GM21360 (cell line): ENCODE results near the gene SLC45A3.

Source experiments
- ATAC-seq: cut with Tn5 transposase; IDR thresholded peaks from one replicate; pipeline ENCODE4 v1.9.1; 2021; ENCODE audit warnings: mild to moderate bottlenecking, moderate library complexity; ENCODE audit not compliant: unreplicated experiment

Gene SLC45A3

DNA sequence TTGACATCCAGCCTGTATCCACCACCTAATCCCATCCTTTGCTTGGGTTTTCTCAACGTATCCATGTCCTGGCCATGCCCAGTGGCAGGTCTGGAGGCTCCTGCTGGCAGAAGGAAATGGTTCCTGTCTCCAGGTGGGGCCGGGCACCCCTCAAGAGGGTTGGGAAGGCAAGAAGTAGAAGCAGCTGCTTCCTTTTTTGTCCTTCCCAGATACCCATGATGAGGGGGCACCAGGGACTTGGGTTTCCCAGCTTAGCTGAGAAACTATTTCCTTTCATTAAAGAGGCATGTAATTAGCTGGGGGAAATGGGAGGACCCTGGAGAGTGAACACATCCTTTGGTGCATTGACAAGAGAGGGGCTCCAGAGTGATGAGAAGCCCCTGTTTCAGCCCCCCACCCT lies 21.1 kb upstream of the SLC45A3 start:
- no peak for ATAC-seq

DNA sequence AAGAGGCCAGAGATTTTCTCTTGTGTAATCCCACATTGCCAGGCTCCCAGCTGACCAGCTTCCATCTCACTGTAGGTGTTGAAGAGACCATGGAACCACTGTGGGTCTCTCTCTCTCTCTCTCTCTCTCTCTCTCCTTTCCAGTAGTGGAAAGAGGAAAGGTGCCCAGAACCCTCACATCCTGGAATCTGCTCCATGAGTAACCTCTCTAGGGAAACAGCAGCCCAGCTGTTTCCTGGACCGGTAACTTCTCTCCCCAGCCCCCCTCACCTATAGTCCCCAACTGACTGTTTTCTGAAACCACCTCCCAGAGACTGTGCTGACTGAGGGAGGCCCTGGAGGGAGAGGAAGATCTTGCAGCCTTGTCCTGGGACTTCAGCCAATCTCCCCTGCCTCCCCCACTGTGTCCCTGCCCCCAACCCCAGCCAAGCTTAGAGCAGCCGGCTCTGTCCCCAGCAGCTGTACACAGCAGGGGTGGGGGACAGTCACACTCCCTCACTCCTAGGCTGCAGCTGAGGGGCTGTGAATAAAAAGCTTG lies 20.6 kb upstream of the SLC45A3 start:
- ATAC-seq, result no peak

DNA sequence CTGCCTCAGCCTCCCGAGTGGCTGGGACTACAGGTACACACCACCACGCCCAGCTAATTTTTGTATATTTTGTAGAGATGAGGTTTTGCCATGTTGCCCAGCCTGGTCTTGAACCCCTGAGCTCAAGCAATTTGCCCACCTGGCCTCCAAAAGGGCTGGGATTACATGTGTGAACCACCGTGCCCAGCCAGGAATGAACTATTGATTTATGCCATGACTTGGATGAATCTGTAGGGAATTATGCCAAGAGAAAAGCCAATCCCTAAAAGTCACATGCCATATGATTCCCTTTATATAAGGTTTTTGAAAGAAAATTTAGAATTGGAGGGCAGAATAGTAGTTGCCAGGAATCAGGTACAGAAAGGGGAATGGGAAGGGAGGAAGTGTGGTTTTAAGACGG lies 19.1 kb upstream of the SLC45A3 start:
- ATAC-seq, result no peak

DNA sequence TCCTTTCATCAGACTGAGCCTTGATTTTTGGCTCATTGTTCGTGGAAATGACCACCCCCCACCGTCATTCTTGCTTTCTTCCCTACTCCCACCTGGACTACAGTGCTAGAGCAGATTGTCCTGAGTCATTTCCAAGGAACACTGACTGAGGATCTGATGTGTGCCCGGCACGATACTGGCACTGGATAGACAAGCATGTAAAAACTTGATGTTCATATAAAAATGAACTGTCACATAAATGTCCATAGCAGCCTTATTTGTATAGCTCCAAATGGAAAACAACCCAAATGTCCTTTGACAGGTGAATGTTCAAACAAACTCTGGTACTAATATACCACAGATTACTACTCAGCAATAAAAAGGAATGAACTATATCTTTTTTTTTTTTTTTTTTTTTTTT lies 18.6 kb upstream of the SLC45A3 start:
- no peak for ATAC-seq

DNA sequence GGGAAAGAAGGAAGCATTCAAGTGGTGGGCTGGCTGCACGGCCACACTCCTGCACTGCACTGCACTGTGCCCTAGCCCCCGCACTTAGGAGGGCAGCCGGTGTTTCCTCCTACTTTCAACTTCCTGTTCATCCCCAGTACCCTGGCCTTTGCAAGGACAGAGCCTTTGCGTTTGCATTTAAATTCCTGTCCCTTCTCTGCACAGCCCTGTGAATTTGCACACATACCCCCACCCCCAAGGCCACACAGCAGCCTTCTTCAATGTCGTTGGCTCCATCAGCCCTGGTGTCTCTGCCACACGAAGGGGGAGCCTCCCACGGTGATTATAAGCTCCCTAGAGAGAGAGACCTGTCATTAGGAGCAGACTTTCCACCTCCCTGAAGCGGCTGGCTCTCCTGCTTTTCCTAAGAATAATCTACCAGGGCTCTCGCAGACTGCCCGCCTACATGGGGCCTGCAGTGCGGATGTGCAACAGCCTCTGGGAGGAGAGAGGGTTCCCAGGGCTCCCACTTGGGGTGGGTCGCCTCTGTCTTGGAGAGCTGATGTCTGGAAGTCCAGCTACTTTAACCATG lies 13.2 kb upstream of the SLC45A3 start:
- ATAC-seq, result no peak

DNA sequence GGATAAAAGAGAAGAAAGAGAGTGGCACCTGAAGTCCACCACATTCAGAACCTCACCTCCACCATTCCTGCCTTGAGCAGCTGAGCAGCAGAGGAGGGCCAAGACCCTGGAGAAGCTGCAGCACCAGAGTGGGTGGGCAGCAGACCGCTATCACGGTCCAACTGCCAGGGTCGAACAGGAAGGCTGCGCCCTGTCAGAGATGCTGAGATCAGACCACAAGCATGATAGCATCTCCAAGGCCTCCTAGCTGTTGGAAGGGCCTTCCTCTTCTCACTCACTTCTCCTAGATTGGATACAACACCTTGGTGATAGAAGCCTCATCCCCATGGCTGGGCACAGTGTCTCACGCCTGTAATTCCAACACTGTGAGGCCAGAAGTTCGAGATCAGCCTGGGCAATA lies 12.1 kb upstream of the SLC45A3 start:
- ATAC-seq, result no peak

DNA sequence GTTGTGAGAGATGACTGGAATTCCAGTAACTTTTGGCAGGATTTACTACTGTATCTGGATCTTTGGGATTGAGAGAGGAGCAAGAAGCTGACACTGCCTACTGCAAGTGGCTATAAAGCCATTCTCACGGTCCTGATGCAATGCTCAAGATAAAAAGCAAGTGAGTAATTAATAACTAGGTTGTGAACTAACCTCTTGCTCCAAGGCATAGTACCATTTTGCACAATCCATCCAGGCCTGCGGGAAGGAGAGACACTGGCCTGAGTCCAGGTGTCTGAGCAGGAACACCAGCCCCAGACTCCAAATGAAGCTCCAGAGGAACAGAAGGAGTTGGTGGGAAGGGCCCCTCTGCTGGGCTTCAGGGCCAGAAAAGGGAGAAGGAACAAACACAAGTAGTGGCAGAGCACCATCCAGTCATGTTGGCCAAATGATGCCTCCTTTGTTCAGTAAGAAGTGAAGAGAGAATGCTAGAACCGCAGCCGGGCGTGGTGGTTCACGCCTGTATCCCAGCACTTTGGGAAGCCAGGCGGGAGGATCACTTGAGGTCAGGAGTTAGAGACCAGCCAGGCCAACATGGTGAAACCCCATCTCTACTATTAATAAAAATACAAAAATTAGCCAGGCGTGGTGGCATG lies 9.9 kb upstream of the SLC45A3 start:
- no peak for ATAC-seq

DNA sequence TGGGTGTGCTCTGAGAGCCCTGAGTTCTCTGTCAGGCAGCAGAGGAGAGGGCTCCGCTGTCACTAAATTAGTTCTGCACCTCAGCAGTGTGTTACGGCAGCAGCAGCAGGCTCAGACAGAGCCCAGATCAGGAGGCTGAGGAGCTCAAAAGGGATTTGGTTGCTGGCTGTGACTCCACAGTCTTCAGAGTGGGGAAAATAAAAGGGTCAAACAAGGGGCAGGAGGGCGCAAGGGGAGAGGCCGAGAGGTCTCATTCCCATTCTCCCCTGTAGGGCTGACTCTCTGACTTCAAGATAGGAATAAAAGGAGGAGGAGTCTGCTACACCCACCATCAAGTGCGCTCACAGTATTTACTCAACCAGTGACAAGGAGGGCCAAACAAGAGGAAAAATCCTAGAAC lies 9.2 kb upstream of the SLC45A3 start:
- ATAC-seq, result no peak

DNA sequence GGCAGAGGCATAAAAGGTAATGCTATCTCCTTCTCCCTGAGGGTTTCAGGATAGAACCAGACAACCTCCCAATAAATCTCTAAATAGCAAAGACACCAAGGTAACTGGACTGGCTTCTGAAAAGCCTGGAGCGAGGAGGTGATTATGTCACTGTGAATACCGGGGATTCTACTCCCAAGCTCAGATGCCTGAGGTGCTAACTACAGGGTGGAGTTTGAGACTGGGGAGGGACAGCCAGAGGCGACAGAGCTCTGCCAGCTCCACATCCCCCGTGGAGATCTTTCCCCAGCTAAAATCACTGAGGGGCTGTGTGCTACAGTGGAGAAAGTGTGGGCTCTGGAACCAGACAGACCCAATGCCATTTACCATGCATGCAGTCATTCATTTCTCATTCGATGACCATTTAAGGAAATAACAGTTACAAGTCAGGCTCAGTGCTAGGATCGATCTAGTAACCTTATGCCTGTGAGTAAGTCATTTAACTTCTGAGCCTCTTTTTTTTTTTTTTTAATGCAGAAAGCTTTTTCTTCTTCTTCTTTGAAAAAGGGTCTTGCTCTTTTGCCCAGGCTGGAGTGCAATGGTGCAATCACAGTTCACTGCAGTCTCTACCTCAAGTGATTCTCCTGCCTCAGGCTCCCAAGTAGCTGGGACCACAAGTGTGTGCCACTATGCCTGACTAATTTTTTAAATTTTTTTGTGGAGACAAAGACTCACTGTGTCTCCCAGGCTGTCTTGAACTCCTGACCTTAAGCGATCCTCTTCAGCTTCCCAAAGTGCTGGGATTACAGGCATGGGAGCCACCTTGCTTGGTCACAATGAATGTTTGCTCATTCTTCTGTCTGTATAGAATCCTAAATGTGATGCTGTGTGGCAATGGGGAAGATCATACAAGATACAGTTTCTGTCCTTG lies 8.1 kb upstream of the SLC45A3 start:
- no peak for ATAC-seq

DNA sequence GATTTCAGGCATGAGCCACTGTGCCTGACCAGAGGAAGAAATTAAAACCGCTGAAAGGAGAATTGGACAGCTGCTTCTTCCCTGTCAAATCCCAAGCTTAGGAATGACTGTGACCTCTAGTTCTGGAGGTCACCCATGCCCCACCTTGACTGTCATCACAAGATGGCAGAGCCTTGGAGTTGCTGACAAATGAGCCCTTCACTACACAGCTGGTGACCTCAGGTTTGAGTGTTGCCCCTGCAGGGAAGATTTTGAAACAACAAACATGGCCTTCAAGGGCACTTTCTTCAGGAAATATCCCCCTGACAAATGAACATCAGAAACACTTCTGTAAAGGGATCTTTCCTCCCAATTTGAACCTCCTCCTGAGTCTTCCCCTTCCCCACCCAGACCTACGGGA lies 6.9 kb upstream of the SLC45A3 start:
- no peak for ATAC-seq

DNA sequence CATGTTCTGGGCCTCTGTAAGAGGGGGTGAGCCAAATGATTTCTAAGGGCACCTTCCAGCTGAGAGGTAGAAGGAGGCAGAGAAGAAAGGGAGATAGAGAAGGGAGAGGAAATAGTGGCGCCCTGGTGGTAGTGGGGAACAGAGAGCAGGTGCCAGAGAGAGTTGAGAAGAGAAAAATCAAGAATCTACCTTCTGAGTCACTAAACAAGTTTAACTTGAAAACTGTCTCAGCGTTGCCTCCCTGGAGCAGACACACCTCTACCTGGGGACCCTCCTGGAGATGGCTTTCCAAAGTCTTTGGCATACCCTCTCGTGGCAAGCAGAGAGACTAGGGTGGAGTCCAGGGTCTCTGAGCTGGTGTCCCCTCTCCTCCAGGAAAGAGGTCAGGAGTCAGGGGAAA lies 1.1 kb upstream of the SLC45A3 start:
- no peak for ATAC-seq

DNA sequence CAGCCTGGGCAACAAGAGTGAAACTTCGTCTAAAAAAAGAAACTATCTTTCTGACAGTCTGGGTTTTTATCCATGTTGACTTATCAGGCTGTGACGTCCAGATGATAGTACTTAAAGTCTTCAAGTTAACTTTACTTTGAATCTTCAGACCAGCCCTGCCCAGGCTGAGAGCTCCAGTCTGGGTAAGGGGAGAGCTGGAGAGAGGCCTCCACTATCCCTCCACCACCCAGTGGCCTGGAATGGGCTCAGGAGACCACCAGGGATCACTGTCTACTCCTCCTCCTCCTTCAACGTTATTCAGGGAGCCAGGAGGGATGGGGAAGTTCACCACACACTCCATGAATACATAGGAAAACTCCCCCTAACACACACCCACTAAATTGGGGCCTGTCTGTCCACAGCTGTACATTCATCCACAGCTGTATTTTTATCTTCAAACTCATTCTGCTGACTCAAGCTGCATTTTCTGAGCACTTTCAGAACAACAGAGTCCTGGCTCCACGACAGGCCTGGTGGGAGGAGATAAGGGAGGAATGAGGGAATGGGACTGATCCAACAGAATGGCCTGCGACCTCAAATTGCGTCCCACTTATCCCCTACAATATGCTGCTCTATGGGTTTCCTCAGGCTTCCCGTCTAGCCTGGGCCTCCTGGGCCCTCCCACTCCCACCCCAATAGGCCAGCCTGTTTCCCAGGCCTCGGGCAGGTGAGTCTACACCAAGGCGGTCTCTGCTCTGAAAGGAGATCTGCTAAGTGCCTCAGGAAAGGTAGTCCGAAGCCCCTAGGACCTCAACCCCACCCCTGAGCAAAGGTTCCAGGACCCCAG lies 1.8 kb downstream of the SLC45A3 start:
- no peak for ATAC-seq

DNA sequence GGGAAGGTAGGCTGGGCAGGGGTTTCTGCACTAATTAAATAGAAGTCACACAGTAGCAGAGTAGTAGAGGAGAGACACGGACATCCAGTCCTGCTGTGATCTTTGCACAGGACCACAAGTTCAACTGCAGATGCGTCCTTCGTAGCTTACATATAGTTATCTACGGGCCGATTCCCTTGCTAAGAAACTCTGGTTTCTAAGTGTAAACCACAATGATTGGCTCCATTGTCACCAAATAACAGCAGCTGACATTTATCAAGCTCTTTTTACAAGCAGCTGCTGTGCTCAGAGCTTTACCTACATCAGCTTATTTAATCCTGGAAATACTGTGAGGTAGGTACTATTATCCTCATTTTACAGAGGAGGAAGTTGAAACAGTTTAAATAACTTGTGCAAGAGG lies 3.1 kb downstream of the SLC45A3 start:
- ATAC-seq, result no peak

DNA sequence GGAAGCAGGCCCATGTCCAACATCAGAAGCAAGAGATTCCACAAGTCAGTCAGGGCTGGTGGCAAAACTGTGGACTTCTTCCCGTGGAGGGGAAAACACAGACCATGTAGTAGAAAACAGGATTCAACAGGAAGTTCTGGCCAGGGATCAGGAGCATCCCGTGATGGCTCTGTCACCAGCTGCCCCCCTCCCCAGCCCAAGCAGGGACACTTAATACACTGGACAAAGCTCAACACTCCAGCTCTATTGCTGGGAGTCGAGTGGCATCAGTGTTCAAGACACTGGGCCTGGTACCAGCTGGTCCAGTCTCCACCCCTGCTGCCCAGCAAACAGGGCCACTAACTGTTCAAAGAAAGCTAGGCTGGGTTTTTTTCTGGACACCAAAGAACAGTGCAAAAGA lies 3.7 kb downstream of the SLC45A3 start:
- no peak for ATAC-seq

DNA sequence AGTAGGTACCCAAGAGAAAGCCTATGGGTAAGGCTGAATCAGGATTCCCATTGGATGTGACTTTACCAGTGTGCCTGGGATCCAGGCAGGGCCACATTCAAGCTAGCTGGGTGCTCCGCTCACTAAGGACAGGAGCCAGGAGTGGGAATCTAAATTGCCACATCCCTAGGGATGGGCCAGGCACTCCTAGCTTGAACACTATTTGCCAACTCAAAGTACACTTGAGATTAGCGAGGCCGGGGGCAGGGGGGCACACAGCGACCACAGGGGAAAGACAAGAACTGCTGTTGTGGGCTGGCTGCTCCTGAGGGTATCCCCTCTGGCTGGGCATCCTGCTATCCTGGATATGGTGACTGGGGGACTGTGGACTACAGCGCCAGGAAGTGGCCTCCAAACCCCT lies 4.3 kb downstream of the SLC45A3 start:
- no peak for ATAC-seq

DNA sequence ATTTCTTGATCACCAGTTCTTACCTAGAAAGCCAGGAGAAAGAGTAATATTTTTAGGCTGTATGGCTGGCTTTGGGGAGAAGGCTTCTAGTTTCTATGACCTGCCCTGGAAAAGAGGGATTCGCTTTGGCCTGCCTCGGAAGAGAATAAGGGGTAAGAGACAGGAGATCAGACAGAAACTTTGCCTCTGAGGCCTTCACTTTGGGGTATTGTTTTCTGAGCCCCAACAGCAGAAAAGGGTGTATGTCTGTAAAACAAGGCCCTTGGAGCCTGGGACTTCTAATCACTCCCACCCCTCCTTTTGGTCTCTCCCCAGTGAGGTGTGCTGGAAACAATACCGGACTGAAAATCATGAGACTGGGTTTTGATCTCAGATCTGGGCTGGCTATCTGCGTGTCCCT lies 5.1 kb downstream of the SLC45A3 start:
- ATAC-seq, result no peak

DNA sequence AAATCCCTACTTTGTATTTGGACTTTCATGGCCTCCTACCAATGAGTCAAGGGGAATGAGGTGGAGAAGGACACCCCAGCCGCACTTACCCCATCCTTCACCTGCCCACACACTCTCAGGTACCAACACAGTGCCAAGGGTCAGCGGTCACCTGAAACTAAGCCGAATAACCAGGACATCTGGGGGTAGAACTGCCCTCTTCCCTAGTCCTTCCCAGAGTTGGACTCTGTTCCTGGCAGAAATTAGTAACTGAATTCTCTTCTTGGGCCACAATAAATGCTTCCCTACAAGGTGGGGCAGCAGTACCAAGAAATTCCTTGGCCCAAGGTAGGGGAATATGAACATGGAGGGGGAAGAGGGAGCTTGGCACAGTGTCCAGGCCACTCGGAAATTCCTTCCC lies 7.3 kb downstream of the SLC45A3 start:
- no peak for ATAC-seq

DNA sequence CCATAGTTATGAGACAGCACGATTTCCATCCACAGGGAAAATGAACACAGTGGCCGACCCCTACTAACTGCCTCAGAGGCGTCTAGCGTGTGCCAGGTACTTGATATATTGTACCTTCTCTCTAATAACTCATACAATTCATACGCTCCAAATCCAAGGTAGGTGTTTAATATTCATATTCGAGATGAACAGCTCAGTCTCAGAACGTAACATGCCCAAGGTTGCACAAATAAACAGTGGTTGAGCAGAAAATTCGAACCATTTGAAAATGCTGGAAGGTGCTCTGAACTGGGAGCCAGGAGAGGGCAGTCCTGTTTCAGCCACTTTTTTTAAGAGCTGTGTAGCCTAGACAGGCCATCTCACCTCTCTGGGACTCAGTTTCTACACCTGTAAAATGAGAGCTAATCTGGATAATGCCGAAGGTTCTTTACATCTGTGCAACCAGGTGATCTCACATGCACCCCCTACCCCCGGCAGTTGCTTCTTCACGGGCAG lies 7.9 kb downstream of the SLC45A3 start:
- ATAC-seq, result no peak

DNA sequence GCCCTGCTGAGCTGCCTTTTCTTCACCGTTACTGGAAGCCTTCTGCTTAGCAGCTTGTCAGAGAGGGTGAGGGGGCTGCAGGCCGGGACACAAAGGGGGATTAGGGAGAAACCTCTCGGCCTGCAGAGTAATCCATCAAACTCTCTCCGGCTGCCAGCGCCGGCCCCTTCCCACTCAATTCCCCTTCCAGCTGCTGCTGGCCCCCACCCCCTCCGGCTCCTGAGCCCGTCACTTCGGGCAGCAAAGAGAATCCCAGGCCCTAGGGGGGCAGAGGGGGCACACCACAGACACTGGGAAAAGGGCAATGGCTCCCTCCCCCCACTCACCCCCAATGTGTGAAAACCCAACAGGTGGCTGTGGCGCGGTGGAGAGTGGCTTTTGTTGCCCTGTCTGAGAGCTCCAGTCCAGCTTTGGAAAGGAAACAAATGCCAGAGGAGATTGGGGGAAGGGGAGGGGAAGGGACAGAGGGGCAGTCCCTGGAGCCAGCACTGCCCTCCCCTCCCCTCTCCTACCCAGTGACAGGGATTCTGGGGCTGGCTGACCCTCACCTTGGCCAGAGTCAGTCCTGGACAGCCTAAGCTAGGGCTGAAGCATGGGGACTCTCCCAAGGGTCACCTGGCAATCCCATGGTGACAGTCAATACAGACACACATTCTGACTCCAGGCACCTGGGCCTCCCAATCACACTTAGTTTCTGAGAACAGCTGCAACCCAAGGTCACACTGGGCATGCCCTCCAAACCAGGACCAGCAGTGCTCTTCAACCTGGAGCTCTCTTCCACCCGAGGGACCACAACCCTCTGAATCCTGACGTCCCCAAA lies 9.5 kb downstream of the SLC45A3 start:
- ATAC-seq, result no peak

DNA sequence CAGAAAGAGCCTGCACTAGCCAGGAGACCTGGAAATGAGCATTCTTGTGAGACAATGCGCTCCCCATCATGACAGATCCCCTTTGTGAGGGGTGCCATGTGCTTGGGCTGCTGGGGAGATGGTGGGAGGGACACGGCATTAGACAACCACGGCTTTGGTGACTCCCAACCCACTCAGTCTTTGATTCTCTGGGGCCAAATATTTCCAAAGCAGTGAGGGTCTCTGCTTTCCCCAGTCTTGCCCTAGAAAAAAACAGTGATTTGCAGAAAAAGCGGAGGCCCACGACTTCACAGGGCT lies 10.2 kb downstream of the SLC45A3 start:
- no peak for ATAC-seq
